ENCODE results near the gene STKLD1. TPM values are rescaled to one million over a fixed set of nuclear protein-coding genes. Genes with fewer than 3 reads are reported as not detected.

Gene STKLD1
- total RNA-seq, 4 donors from 2014 or later: 0.93 to 1.3 TPM; not detected in 2

GRCh38 chr9:133428617-133429101 lies 52.5 kb downstream of the STKLD1 start:
- WGBS, 2 donors (ENCODE audit: low coverage in 1 of 2): 0 to 2% methylated on average over 2 to 12 of the region's 57 CpGs
- H3K27me3 ChIP-seq: peaks cover 64% of the 10 kb centered on the region

DNA sequence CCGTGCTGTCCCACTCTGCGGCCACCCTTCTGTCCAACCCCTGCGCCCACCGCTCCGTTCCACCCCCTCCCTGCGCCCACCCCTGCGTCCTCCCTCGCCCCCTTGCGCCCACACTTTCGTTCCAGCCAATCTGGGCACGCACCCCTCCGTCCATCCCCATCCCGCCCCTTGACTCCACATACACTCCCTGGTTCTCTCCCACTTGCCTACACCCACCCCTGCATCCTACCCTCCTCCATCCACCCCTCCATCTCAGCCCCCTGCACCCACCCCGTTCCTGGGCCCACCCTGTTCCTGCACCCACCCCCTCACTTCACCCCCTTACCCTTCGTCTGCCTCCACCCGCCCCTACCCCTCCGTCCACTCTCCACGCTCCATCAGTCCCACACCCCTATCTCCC lies 53.0 kb downstream of the STKLD1 start:
- WGBS, 2 donors (ENCODE audit: low coverage in 1 of 2): 0% methylated on average over 2 of the region's 18 CpGs; no CpG with 5 or more reads in 1 of the 2 donors
- H3K4me3 ChIP-seq: peak overlapping the region in 1 of 2 donors; percentile 44
- H3K27me3 ChIP-seq: peaks cover 59% of the 10 kb centered on the region
- H3K27ac ChIP-seq: no peak overlapping the region
- H3K9me3 ChIP-seq: no peaks in the 10 kb centered on the region
- ATAC-seq: no peak
- H3K4me1 ChIP-seq: peaks cover 0 to 19% (median 3%) of the 10 kb centered on the region in 3 donors
- H3K36me3 ChIP-seq: peaks cover 0 to 12% of the 10 kb centered on the region in 2 donors
- TF ChIP-seq POLR2AphosphoS5 (IDR thresholded peaks at IDR 0.05) (no peak), EP300 (IDR thresholded peaks at IDR 0.05) (no peak), POLR2A (IDR thresholded peaks at IDR 0.05) (no peak)
- TF ChIP-seq, protein P1, sequence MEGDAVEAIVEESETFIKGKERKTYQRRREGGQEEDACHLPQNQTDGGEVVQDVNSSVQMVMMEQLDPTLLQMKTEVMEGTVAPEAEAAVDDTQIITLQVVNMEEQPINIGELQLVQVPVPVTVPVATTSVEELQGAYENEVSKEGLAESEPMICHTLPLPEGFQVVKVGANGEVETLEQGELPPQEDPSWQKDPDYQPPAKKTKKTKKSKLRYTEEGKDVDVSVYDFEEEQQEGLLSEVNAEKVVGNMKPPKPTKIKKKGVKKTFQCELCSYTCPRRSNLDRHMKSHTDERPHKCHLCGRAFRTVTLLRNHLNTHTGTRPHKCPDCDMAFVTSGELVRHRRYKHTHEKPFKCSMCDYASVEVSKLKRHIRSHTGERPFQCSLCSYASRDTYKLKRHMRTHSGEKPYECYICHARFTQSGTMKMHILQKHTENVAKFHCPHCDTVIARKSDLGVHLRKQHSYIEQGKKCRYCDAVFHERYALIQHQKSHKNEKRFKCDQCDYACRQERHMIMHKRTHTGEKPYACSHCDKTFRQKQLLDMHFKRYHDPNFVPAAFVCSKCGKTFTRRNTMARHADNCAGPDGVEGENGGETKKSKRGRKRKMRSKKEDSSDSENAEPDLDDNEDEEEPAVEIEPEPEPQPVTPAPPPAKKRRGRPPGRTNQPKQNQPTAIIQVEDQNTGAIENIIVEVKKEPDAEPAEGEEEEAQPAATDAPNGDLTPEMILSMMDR (IDR thresholded peaks at IDR 0.05): no peak

More at GRCh38 chr9:133428617-133429101, 52.5 kb downstream of the STKLD1 start:
- no peak for TF ChIP-seq POLR2AphosphoS5 (IDR thresholded peaks at IDR 0.05)
- TF ChIP-seq POLR2A (IDR thresholded peaks at IDR 0.05): no peak
- TF ChIP-seq, protein P1 (IDR thresholded peaks at IDR 0.05): no peak
- no peak for TF ChIP-seq EP300 (IDR thresholded peaks at IDR 0.05)
- peak; percentile 32 for ATAC-seq
- Histone ChIP-seq H3K36me3 (peaks cover 0 to 12% of the 10 kb centered on the region in 2 donors), H3K4me3 (peak overlapping the region in 1 of 2 donors; percentile 44), H3K9me3 (no peaks in the 10 kb centered on the region), H3K27ac (no peak overlapping the region), H3K4me1 (peaks cover 0 to 19% (median 3%) of the 10 kb centered on the region in 3 donors)

GRCh38 chr9:133429641-133430161 lies 53.5 kb downstream of the STKLD1 start:
- H3K4me3 ChIP-seq: peak overlapping the region in 1 of 2 donors; percentile 44
- H3K36me3 ChIP-seq: peaks cover 0 to 7% of the 10 kb centered on the region in 2 donors
- no peak for TF ChIP-seq EP300 (IDR thresholded peaks at IDR 0.05)
- TF ChIP-seq, protein P1 (IDR thresholded peaks at IDR 0.05): peak in 1 of 4 experiments; percentile 42
- ATAC-seq: peak; percentile 41
- WGBS, 2 donors (ENCODE audit: low coverage in 1 of 2): 0% methylated on average over 1 of the region's 49 CpGs; no CpG with 5 or more reads in 1 of the 2 donors
- H3K27ac ChIP-seq: no peak overlapping the region
- peaks cover 0 to 19% (median 3%) of the 10 kb centered on the region in 3 donors for H3K4me1 ChIP-seq
- H3K9me3 ChIP-seq: no peaks in the 10 kb centered on the region
- peaks cover 54% of the 10 kb centered on the region for H3K27me3 ChIP-seq

DNA sequence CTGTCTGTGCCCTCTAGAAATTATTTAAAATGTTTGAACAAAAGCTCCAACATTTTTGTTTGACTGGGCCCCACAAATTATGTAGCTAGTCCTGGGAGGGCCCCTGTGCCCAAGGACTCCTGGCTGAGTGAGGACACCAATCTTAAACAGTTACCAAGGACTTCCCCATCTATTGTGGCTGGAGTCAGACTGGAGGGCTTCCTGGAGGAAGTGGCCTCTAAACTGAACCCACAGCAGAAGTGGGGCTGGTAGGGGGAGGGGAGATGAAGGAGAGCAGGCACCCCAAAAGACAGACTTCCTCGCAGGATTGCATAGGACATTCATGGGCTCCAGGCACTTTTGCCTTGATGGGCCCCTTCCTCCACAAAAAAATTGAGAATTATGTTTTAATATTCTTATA lies 54.1 kb downstream of the STKLD1 start:
- no peak overlapping the region for H3K4me3 ChIP-seq
- no peak overlapping the region for H3K27ac ChIP-seq
- 100% methylated on average over 1 of the region's 1 CpG for WGBS, 2 donors (ENCODE audit: low coverage in 1 of 2)
- H3K36me3 ChIP-seq: peaks cover 0 to 6% of the 10 kb centered on the region in 2 donors
- ATAC-seq: no peak
- peaks cover 48% of the 10 kb centered on the region for H3K27me3 ChIP-seq
- peaks cover 0 to 19% (median 3%) of the 10 kb centered on the region in 3 donors for H3K4me1 ChIP-seq
- TF ChIP-seq POLR2A (IDR thresholded peaks at IDR 0.05): no peak
- no peak for TF ChIP-seq EP300 (IDR thresholded peaks at IDR 0.05)
- no peak for TF ChIP-seq POLR2AphosphoS5 (IDR thresholded peaks at IDR 0.05)
- TF ChIP-seq, protein P1 (IDR thresholded peaks at IDR 0.05): no peak
- H3K9me3 ChIP-seq: no peaks in the 10 kb centered on the region

DNA sequence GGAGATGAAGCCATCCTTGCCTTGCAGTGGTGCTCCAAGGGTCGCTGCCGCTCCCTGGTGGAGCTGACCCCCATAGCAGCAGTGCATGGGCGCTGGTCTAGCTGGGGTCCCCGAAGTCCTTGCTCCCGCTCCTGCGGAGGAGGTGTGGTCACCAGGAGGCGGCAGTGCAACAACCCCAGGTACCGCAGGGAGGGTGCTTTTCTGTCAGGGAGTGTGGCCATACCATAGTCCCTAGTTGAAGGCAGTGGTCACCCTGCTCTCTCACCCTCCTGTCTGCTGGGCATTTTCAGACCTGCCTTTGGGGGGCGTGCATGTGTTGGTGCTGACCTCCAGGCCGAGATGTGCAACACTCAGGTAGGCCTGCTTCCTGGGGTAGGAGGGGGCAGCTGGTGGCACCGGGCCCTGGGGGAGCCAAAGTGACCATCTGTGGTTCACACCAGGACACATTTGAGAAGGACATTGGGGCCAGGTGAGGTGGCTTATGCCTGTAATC lies 57.2 kb downstream of the STKLD1 start:
- no peak for ATAC-seq
- H3K4me1 ChIP-seq: peaks cover 0 to 14% (median under 1%) of the 10 kb centered on the region in 3 donors
- no peak overlapping the region for H3K4me3 ChIP-seq
- peaks cover 20% of the 10 kb centered on the region for H3K27me3 ChIP-seq
- no peaks in the 10 kb centered on the region for H3K36me3 ChIP-seq
- no peak overlapping the region for H3K27ac ChIP-seq
- TF ChIP-seq, protein P1 (IDR thresholded peaks at IDR 0.05): no peak
- TF ChIP-seq POLR2A (IDR thresholded peaks at IDR 0.05) (no peak), POLR2AphosphoS5 (IDR thresholded peaks at IDR 0.05) (no peak), EP300 (IDR thresholded peaks at IDR 0.05) (no peak)
- no peaks in the 10 kb centered on the region for H3K9me3 ChIP-seq
- WGBS, 2 donors (ENCODE audit: low coverage in 1 of 2): 69 to 82% methylated on average over 2 to 3 of the region's 11 CpGs

Data from gastroesophageal sphincter (tissue), 4 donors.